H9 (cell line): ENCODE results near the gene AKIP1. TPM values are rescaled to one million over a fixed set of nuclear protein-coding genes. Genes with fewer than 3 reads are reported as not detected.

Source experiments
- DNase-seq: peaks from one replicate; pipeline ENCODE4 v3.0.0-alpha.2; 2017
- H2AFZ ChIP-seq: one replicate; pipeline ENCODE4 v1.6.1; 2013; ENCODE audit warnings: mild to moderate bottlenecking, low read length, control low read depth, moderate library complexity
- H2AK5ac ChIP-seq: 2 replicates; pipeline ENCODE4 v1.6.1; 2013; ENCODE audit warnings: low read length, control low read depth, mixed read lengths; ENCODE audit not compliant: insufficient read length
- H2BK120ac ChIP-seq: one replicate; pipeline ENCODE4 v1.6.1; 2013; ENCODE audit warnings: low read depth, mild to moderate bottlenecking, low read length, control low read depth, inconsistent platforms; ENCODE audit not compliant: poor library complexity, severe bottlenecking
- H2BK12ac ChIP-seq: 2 replicates; pipeline ENCODE4 v1.6.1; 2013; ENCODE audit warnings: low read length, control low read depth, mixed read lengths, low read depth; ENCODE audit not compliant: insufficient read length
- H2BK15ac ChIP-seq: 2 replicates; pipeline ENCODE4 v1.6.1; 2013; ENCODE audit warnings: low read depth, low read length, control low read depth
- H2BK20ac ChIP-seq: one replicate; pipeline ENCODE4 v1.6.1; 2013; ENCODE audit warnings: low read depth, mild to moderate bottlenecking, low read length, control low read depth, inconsistent platforms; ENCODE audit not compliant: poor library complexity, severe bottlenecking
- H2BK5ac ChIP-seq: 2 replicates; pipeline ENCODE4 v1.6.1; 2013; ENCODE audit warnings: low read length, control low read depth, mixed read lengths; ENCODE audit not compliant: insufficient read length
- H3K14ac ChIP-seq: 2 replicates; pipeline ENCODE4 v1.6.1; 2013; ENCODE audit warnings: low read length, control low read depth; ENCODE audit not compliant: insufficient read depth
- H3K18ac ChIP-seq: 2 replicates; pipeline ENCODE4 v1.6.1; 2013; ENCODE audit warnings: low read depth, mild to moderate bottlenecking, mixed read lengths, low read length, control low read depth; ENCODE audit not compliant: insufficient read length
- H3K23ac ChIP-seq: 2 replicates; pipeline ENCODE4 v1.6.1; 2013; ENCODE audit warnings: low read length, control low read depth, mixed read lengths, low read depth; ENCODE audit not compliant: insufficient read length
- H3K23me2 ChIP-seq: 2 replicates; pipeline ENCODE4 v1.6.1; 2013; ENCODE audit warnings: low read depth, mild to moderate bottlenecking, mixed read lengths, low read length, control low read depth; ENCODE audit not compliant: insufficient read length, poor library complexity, severe bottlenecking
- H3K27ac ChIP-seq: 2 replicates; pipeline ENCODE4 v1.5.1; 2013; ENCODE audit warnings: low read length, control low read depth, mixed read lengths, low read depth; ENCODE audit not compliant: insufficient read length
- H3K27me3 ChIP-seq: 2 replicates; pipeline ENCODE4 v1.6.1; 2013; ENCODE audit warnings: low read length, control low read depth, inconsistent platforms; ENCODE audit not compliant: insufficient read depth
- H3K4ac ChIP-seq: 2 replicates; pipeline ENCODE4 v1.6.1; 2013; ENCODE audit warnings: low read depth, mild to moderate bottlenecking, control low read depth, inconsistent platforms, low read length, moderate library complexity
- H3K4me1 ChIP-seq: 2 replicates; pipeline ENCODE4 v1.6.1; 2013; ENCODE audit warnings: low read length, control low read depth, inconsistent platforms; ENCODE audit not compliant: insufficient read depth
- H3K4me2 ChIP-seq: 2 replicates; pipeline ENCODE4 v1.6.1; 2013; ENCODE audit warnings: low read length, control low read depth, mixed read lengths; ENCODE audit not compliant: insufficient read length, insufficient read depth
- H3K56ac ChIP-seq: 2 replicates; pipeline ENCODE4 v1.6.1; 2013; ENCODE audit warnings: low read depth, mild to moderate bottlenecking, mixed read lengths, low read length, control low read depth; ENCODE audit not compliant: insufficient read length
- H3K79me1 ChIP-seq: 2 replicates; pipeline ENCODE4 v1.6.1; 2013; ENCODE audit warnings: low read depth, mild to moderate bottlenecking, moderate library complexity, low read length, control low read depth, inconsistent platforms; ENCODE audit not compliant: insufficient read depth, poor library complexity, severe bottlenecking
- H3K79me2 ChIP-seq: 2 replicates; pipeline ENCODE4 v1.6.1; 2013; ENCODE audit warnings: low read length, control low read depth, inconsistent platforms; ENCODE audit not compliant: insufficient read depth
- H3K9ac ChIP-seq: 2 replicates; pipeline ENCODE4 v1.6.1; 2013; ENCODE audit warnings: low read length, control low read depth, mixed read lengths; ENCODE audit not compliant: insufficient read length; ENCODE audit errors: extremely low read depth
- H3K9me3 ChIP-seq: one replicate; pipeline ENCODE4 v1.6.1; 2013; ENCODE audit warnings: low read depth, low read length, inconsistent platforms; ENCODE audit not compliant: control insufficient read depth
- H3T11ph ChIP-seq: one replicate; pipeline ENCODE4 v1.6.1; 2013; ENCODE audit warnings: mild to moderate bottlenecking, low read length, control low read depth, inconsistent platforms
- H4K20me1 ChIP-seq: one replicate; pipeline ENCODE4 v1.6.1; 2013; ENCODE audit not compliant: control insufficient read depth, insufficient read length, insufficient read depth
- H4K5ac ChIP-seq: 2 replicates; pipeline ENCODE4 v1.6.1; 2013; ENCODE audit warnings: low read depth, mild to moderate bottlenecking, mixed read lengths, low read length, control low read depth; ENCODE audit not compliant: insufficient read length
- H4K8ac ChIP-seq: replicated peaks from 2 replicates; pipeline ENCODE4 v1.6.1; 2013; ENCODE audit warnings: low read length, control low read depth, mixed read lengths, low read depth; ENCODE audit not compliant: insufficient read length
- H4K91ac ChIP-seq: 2 replicates; pipeline ENCODE4 v1.6.1; 2013; ENCODE audit warnings: low read depth, mild to moderate bottlenecking, moderate library complexity, mixed read lengths, low read length, control low read depth; ENCODE audit not compliant: insufficient read length
- H3K27ac Mint-ChIP-seq, 3 experiments: 2 replicates in 2 of 3; 3 replicates in 1 of 3; pipeline ENCODE4 v1.8.0; 2020 to 2021; ENCODE audit warnings: mixed read lengths in 3 of 3, mild to moderate bottlenecking in 1 of 3, moderate library complexity in 1 of 3
- H3K27me3 Mint-ChIP-seq: 2 replicates; pipeline ENCODE4 v1.8.0; 2021; ENCODE audit warnings: low read depth, mild to moderate bottlenecking, moderate library complexity, mixed read lengths
- H3K36me3 Mint-ChIP-seq, 3 experiments: 2 replicates in 2 of 3; 3 replicates in 1 of 3; pipeline ENCODE4 v1.8.0; 2020 to 2021; ENCODE audit warnings: low read depth in 3 of 3, mixed read lengths in 3 of 3; ENCODE audit not compliant: insufficient read depth in 1 of 3
- H3K4me1 Mint-ChIP-seq, 2 experiments: 2 replicates each; pipeline ENCODE4 v1.8.0; 2020; ENCODE audit warnings: mixed read lengths in 2 of 2
- H3K4me3 Mint-ChIP-seq, 2 experiments: 2 replicates in 1 of 2; 3 replicates in 1 of 2; pipeline ENCODE4 v1.8.0; 2020 to 2021; ENCODE audit warnings: mild to moderate bottlenecking in 2 of 2, mixed read lengths in 2 of 2, moderate library complexity in 1 of 2
- H3K9me3 Mint-ChIP-seq, 2 experiments: 2 replicates in 1 of 2; 3 replicates in 1 of 2; pipeline ENCODE4 v1.8.0; 2020; ENCODE audit warnings: mild to moderate bottlenecking in 2 of 2, mixed read lengths in 2 of 2, moderate library complexity in 1 of 2
- CTCF ChIP-seq: fragments of 200-600 bp; sonication (generic); conservative IDR thresholded peaks from 3 replicates; pipeline ENCODE4 v1.8.0; 2021; ENCODE audit warnings: antibody characterized with exemption, mild to moderate bottlenecking
- WGBS: extraction: QIAGEN DNeasy Blood & Tissue Kit; methylation state at CpG from one replicate; pipeline ENCODE4 v1.1.7; 2013; ENCODE audit warnings: missing lambda C conversion rate, low lambda C conversion rate, mixed read lengths; ENCODE audit not compliant: insufficient read length; ENCODE audit errors: extremely low coverage; 5-methylcytosine and 5-hydroxymethylcytosine counted together
- total RNA-seq: library from RNA; stranded (reverse); gene quantifications from 2 replicates; pipeline ENCODE4 v1.2.1, GENCODE V29; 2021

The AKIP1 gene
- total RNA-seq, 1 experiment from 2014 or later = 21.0 TPM

- H3K27ac Mint-ChIP-seq = no peak overlapping the region
Measured at GRCh38 chr11:8871962-8872361, 39.0 kb upstream of the AKIP1 start.

More at GRCh38 chr11:8871962-8872361, 39.0 kb upstream of the AKIP1 start:
- H3K9me3 ChIP-seq = no peaks in the 10 kb centered on the region
- H2AK5ac ChIP-seq = no peak overlapping the region
- H2AFZ ChIP-seq = no peak overlapping the region
- no peak overlapping the region for H2BK20ac ChIP-seq
- no peak for DNase-seq
- no peak overlapping the region for H3K23ac ChIP-seq
- peaks cover 6% of the 10 kb centered on the region for H3K23me2 ChIP-seq
- no peak overlapping the region for H3K4me2 ChIP-seq
- H4K91ac ChIP-seq = no peak overlapping the region
- no peak overlapping the region for H4K8ac ChIP-seq
- H3K56ac ChIP-seq = no peak overlapping the region
- H3K79me1 ChIP-seq = no peaks in the 10 kb centered on the region
- no CpG with 5 or more reads among the region's 6 CpGs for WGBS
- peak overlapping the region; percentile 80 to 84; a peak in 4 of 5 replicates for H3K4me3 Mint-ChIP-seq
- H2BK15ac ChIP-seq = no peak overlapping the region
- H3K4ac ChIP-seq = no peak overlapping the region
- no peaks in the 10 kb centered on the region for H3K79me2 ChIP-seq
- H3K14ac ChIP-seq = no peak overlapping the region
- H2BK12ac ChIP-seq = no peak overlapping the region
- H3K9me3 Mint-ChIP-seq = no peaks in the 10 kb centered on the region
- no peak overlapping the region for H2BK120ac ChIP-seq
- H4K5ac ChIP-seq = no peak overlapping the region
- no peak overlapping the region for H3K27ac ChIP-seq
- H3K9ac ChIP-seq = no peak overlapping the region
- H3K27me3 ChIP-seq = no peaks in the 10 kb centered on the region
- no peaks in the 10 kb centered on the region for H4K20me1 ChIP-seq
- H3K27me3 Mint-ChIP-seq = peaks cover 5% of the 10 kb centered on the region; the same call in 1 of the 2 replicates
- H3K4me1 Mint-ChIP-seq = peaks cover 16 to 22% of the 10 kb centered on the region in 2 experiments
- H3K36me3 Mint-ChIP-seq = no peaks in the 10 kb centered on the region
- H3K4me1 ChIP-seq = no peaks in the 10 kb centered on the region
- no peak overlapping the region for H2BK5ac ChIP-seq
- no peak overlapping the region for H3T11ph ChIP-seq
- TF ChIP-seq CTCF = no peak
- H3K18ac ChIP-seq = no peak overlapping the region
